BLaER1 treated with 17β-estradiol and CSF1 and Interleukin-3, amounts not matched to agents 10 nM and 100 nM (cell line): ENCODE results near the gene SLC48A1.
A peak's percentile ranks its signal among the peaks of the same experiment; 100 is the strongest.

Source experiments
- H3K27ac ChIP-seq, 11 experiments: shearing (Covaris generic); formaldehyde crosslinking; 2 replicates each; pipeline ENCODE4 v1.8.1; 2022
- H3K27me3 ChIP-seq, 11 experiments: shearing (Covaris generic); formaldehyde crosslinking; 2 replicates each; pipeline ENCODE4 v1.8.1; 2022
- H3K36me3 ChIP-seq, 11 experiments: shearing (Covaris generic); formaldehyde crosslinking; 2 replicates each; pipeline ENCODE4 v1.8.1; 2022
- H3K4me1 ChIP-seq, 10 experiments: shearing (Covaris generic); formaldehyde crosslinking; 2 replicates each; pipeline ENCODE4 v1.8.1; 2022
- H3K4me2 ChIP-seq, 11 experiments: shearing (Covaris generic); formaldehyde crosslinking; 2 replicates each; pipeline ENCODE4 v1.8.1; 2022
- H3K4me3 ChIP-seq, 10 experiments: shearing (Covaris generic); formaldehyde crosslinking; 2 replicates each; pipeline ENCODE4 v1.8.1; 2022
- H3K9ac ChIP-seq, 11 experiments: shearing (Covaris generic); formaldehyde crosslinking; 2 replicates each; pipeline ENCODE4 v1.8.1; 2022
- H3K9me3 ChIP-seq, 11 experiments: shearing (Covaris generic); formaldehyde crosslinking; replicated peaks in 1 of 11; 2 replicates each; pipeline ENCODE4 v1.8.1; 2022
- H4K20me1 ChIP-seq, 11 experiments: shearing (Covaris generic); formaldehyde crosslinking; 2 replicates each; pipeline ENCODE4 v1.8.1; 2022
- Cebpa-rat ChIP-seq, 11 experiments: shearing (Covaris generic); IDR thresholded peaks; 2 replicates each; pipeline ENCODE4 v1.8.1; 2022

Gene SLC48A1

GRCh38 chr12:47757364-47757839, 15.6 kb upstream of the SLC48A1 start:
- Histone ChIP-seq H3K9ac (peak overlapping the region in 9 of 11 experiments; percentile 11 to 81 (median 76); a peak in 8 of 22 replicates), H3K4me2 (peak overlapping the region; percentile 94 to 100 (median 97)), H3K4me1 (peaks cover 65 to 93% (median 86%) of the 10 kb centered on the region in 10 experiments), H3K36me3 (no peaks in the 10 kb centered on the region), H3K27ac (peak overlapping the region in 6 of 11 experiments; percentile 79 to 88 (median 81); a peak in 6 of 22 replicates), H4K20me1 (no peaks in the 10 kb centered on the region), H3K9me3 (no peaks in the 10 kb centered on the region), H3K4me3 (peak overlapping the region in 8 of 10 experiments; percentile 54 to 73 (median 62); a peak in 13 of 20 replicates), H3K27me3 (no peaks in the 10 kb centered on the region)
- TF ChIP-seq Cebpa-rat (IDR thresholded peaks at IDR 0.05) = no peak

DNA sequence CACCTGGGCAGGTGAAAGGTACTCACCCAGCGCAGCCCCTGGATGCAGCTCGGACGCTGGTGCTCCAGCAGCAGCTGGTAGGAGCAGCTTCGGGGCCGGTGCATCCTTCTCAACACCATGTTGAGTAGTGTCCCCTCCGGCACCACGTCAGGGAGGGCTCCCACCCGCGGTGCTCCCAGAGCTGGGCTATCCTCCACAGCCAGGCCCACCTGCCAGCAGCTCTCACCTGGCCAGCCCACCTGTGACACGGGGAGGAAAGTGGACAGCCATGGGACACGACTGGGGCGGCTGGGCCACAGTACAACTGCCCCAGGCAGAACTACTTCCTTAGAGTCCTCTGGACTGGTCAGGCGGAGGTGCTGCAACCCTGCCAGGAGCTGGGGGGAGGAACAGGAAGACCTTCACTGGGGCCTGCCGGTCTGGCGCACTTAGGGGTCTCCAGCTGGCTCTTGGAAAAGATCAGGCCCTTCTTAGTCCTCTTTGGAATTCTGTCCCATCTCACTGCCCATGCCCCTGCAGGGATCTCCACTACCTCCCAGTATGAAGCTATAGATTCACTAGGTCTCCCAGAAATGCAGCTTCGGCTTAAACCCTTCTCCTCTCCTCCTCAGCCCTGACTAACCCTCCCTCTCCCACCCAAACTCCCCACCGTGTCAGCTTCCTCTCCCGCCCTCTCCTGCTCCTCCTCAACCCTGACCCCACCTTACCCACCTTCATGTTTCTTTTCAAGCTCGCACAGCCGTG, 15.0 kb upstream of the SLC48A1 start:
- Histone ChIP-seq H3K4me1 (peaks cover 65 to 93% (median 86%) of the 10 kb centered on the region in 10 experiments), H3K36me3 (no peaks in the 10 kb centered on the region), H3K4me2 (peak overlapping the region; percentile 94 to 100 (median 97)), H3K9ac (peak overlapping the region; percentile 66 to 83 (median 77); a peak in 21 of 22 replicates), H3K9me3 (no peaks in the 10 kb centered on the region), H3K27me3 (no peaks in the 10 kb centered on the region), H3K27ac (peak overlapping the region in 10 of 11 experiments; percentile 73 to 88 (median 80); a peak in 20 of 22 replicates), H4K20me1 (no peaks in the 10 kb centered on the region), H3K4me3 (peak overlapping the region; percentile 54 to 73 (median 62))
- TF ChIP-seq Cebpa-rat (IDR thresholded peaks at IDR 0.05) = no peak

DNA sequence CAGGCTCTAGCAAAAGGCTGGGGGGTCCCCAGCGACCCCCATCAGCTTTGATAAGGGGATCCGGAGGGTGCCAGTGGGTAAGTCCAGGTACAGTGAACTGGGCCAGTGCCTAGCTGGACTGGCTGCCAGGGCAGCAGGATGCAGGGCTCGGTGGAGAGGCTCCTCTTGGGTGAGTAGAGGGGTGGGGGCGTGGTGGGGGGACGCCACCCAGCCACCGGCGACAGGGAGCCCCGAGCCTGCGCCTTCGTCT, 14.5 kb upstream of the SLC48A1 start:
- Histone ChIP-seq H3K9ac (peak overlapping the region; percentile 66 to 83 (median 77)), H3K4me1 (peaks cover 65 to 93% (median 86%) of the 10 kb centered on the region in 10 experiments), H3K36me3 (no peaks in the 10 kb centered on the region)

GRCh38 chr12:47758834-47759690, 14.0 kb upstream of the SLC48A1 start, which contains the start of gene RAPGEF3:
Gene RAPGEF3, minus strand, starts transcription at chr12:47758880. Its CDS starts 324 bp downstream, at chr12:47758556.
- no peak for TF ChIP-seq Cebpa-rat (IDR thresholded peaks at IDR 0.05)
- H3K9me3 ChIP-seq = no peaks in the 10 kb centered on the region
- H3K9ac ChIP-seq = peak within 1 kb of the TSS; percentile 66 to 83 (median 77)
- H3K36me3 ChIP-seq = no peaks in the 10 kb centered on the region
- peak within 1 kb of the TSS; percentile 66 to 88 (median 80); a peak in 21 of 22 replicates for H3K27ac ChIP-seq
- H3K27me3 ChIP-seq = no peaks in the 10 kb centered on the region
- no peaks in the 10 kb centered on the region for H4K20me1 ChIP-seq
- peaks cover 65 to 93% (median 86%) of the 10 kb centered on the region in 10 experiments for H3K4me1 ChIP-seq
- peak within 1 kb of the TSS; percentile 94 to 100 (median 97) for H3K4me2 ChIP-seq
- peak within 1 kb of the TSS; percentile 54 to 73 (median 62) for H3K4me3 ChIP-seq

More for the DNA sequence above, 14.5 kb upstream of the SLC48A1 start:
- Histone ChIP-seq H3K27me3 (no peaks in the 10 kb centered on the region), H3K4me2 (peak overlapping the region; percentile 94 to 100 (median 97)), H3K27ac (peak overlapping the region; percentile 66 to 88 (median 80); a peak in 21 of 22 replicates), H3K9me3 (no peaks in the 10 kb centered on the region), H4K20me1 (no peaks in the 10 kb centered on the region), H3K4me3 (peak overlapping the region; percentile 54 to 73 (median 62))
- TF ChIP-seq Cebpa-rat (IDR thresholded peaks at IDR 0.05) = no peak

GRCh38 chr12:47762850-47763465, 10.1 kb upstream of the SLC48A1 start:
- no peaks in the 10 kb centered on the region for H3K9me3 ChIP-seq
- peak overlapping the region in 5 of 11 experiments; percentile 12 to 48 (median 45); a peak in 7 of 22 replicates for H3K27ac ChIP-seq
- H4K20me1 ChIP-seq = no peaks in the 10 kb centered on the region; a peak in 1 of 22 replicates
- no peaks in the 10 kb centered on the region for H3K36me3 ChIP-seq
- H3K4me2 ChIP-seq = peak overlapping the region; percentile 65 to 89 (median 78)
- TF ChIP-seq Cebpa-rat (IDR thresholded peaks at IDR 0.05) = no peak
- peaks cover 31 to 89% (median 74%) of the 10 kb centered on the region in 10 experiments for H3K4me1 ChIP-seq
- H3K4me3 ChIP-seq = no peak overlapping the region
- no peaks in the 10 kb centered on the region for H3K27me3 ChIP-seq
- no peak overlapping the region for H3K9ac ChIP-seq

GRCh38 chr12:47763481-47764346, 9.3 kb upstream of the SLC48A1 start:
- Histone ChIP-seq H3K27ac (peak overlapping the region in 6 of 11 experiments; percentile 6 to 48 (median 44); a peak in 9 of 22 replicates), H3K4me3 (no peak overlapping the region), H3K4me1 (peaks cover 24 to 84% (median 66%) of the 10 kb centered on the region in 10 experiments), H3K27me3 (no peaks in the 10 kb centered on the region), H3K9ac (peak overlapping the region in 4 of 11 experiments; percentile 11 to 32 (median 22); a peak in 4 of 22 replicates), H4K20me1 (no peaks in the 10 kb centered on the region; a peak in 1 of 22 replicates), H3K9me3 (no peaks in the 10 kb centered on the region), H3K4me2 (peak overlapping the region; percentile 65 to 89 (median 78)), H3K36me3 (no peaks in the 10 kb centered on the region)
- TF ChIP-seq Cebpa-rat (IDR thresholded peaks at IDR 0.05) = no peak

DNA sequence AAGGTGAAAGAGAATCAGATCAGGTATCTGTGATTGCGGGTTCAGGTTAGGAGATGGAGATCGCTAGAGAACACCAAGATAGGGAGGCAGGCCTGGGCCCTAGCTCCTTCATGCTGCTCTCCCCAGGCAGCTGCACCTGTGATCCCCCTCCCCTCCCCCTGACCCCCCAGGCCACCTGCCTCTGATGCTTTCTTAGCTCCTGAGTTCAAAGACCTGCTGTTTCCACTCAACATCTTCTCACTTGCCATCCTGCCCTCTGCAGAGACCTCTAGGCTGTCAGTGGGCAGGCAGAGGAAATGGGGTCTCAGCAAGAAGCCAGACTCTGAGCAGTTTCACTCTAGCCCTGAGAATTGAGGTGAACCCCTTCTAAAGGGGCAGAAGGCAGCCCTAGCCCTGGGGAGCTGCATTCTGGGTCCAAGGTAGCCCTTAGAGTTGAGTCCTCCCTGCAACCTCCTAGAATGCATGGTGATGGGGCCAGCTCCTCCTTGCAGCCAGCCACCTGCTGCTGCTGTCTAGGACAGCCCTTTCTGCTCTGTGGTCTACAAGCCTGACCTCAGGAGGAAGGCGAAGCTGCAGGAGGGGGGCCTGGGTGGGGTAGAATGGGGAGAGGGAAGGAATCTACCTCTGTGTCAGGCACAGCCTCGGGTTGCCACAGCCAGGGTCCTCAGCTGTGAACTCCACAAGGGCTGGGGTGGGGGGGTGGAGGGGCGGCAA, 6.4 kb upstream of the SLC48A1 start:
- Histone ChIP-seq H3K27ac (no peak overlapping the region), H4K20me1 (no peaks in the 10 kb centered on the region; a peak in 1 of 22 replicates), H3K4me1 (peaks cover 26 to 68% (median 51%) of the 10 kb centered on the region in 10 experiments), H3K9me3 (no peaks in the 10 kb centered on the region), H3K4me3 (no peak overlapping the region), H3K4me2 (peak overlapping the region in 8 of 11 experiments; percentile 19 to 57 (median 48); a peak in 12 of 22 replicates), H3K9ac (no peak overlapping the region), H3K36me3 (no peaks in the 10 kb centered on the region), H3K27me3 (no peaks in the 10 kb centered on the region)
- TF ChIP-seq Cebpa-rat (IDR thresholded peaks at IDR 0.05) = no peak
